Measurements from ENCODE around the gene NR6A1. TPM values are rescaled to one million over a fixed set of nuclear protein-coding genes. Genes with fewer than 3 reads are reported as not detected.

The NR6A1 gene
- polyA plus RNA-seq, 1 experiment: 0.25 TPM

DNA sequence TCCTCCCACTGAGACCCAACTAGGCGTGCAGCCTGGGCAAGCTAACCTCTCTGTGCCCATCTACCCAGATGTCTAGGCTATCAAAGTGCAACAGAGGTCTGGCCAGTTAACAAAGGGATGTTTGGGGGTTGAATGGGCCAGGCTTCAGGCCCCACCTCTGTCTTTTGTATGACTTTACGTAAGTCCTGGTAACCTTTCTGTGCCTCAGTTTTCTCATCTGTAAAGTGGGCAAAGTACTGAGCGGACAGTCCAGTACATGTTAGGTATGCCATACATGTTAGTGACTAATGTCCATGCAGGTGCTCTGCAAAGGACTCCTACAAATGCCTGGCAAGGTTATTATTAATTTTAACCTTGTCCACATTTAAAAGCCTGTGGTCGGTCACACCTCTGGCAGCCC is 277.9 kb downstream of the NR6A1 start:
- DNase-seq (ENCODE audit: low read depth): no peak
- ChIA-PET POLR2A (no interaction called here), CTCF (no interaction called here)
- TF ChIP-seq, protein P1, sequence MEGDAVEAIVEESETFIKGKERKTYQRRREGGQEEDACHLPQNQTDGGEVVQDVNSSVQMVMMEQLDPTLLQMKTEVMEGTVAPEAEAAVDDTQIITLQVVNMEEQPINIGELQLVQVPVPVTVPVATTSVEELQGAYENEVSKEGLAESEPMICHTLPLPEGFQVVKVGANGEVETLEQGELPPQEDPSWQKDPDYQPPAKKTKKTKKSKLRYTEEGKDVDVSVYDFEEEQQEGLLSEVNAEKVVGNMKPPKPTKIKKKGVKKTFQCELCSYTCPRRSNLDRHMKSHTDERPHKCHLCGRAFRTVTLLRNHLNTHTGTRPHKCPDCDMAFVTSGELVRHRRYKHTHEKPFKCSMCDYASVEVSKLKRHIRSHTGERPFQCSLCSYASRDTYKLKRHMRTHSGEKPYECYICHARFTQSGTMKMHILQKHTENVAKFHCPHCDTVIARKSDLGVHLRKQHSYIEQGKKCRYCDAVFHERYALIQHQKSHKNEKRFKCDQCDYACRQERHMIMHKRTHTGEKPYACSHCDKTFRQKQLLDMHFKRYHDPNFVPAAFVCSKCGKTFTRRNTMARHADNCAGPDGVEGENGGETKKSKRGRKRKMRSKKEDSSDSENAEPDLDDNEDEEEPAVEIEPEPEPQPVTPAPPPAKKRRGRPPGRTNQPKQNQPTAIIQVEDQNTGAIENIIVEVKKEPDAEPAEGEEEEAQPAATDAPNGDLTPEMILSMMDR (IDR thresholded peaks at IDR 0.05; ENCODE audit: insufficient read depth, low read depth, low read length): no peak
- peaks cover 24% of the 10 kb centered on the region for H3K27me3 ChIP-seq (ENCODE audit: control insufficient read depth, insufficient read depth, low read length)
- no peak overlapping the region for H3K4me3 ChIP-seq (ENCODE audit: low read depth, low read length)
- H3K36me3 ChIP-seq (ENCODE audit: control insufficient read depth, insufficient read depth, low read length): no peaks in the 10 kb centered on the region

DNA sequence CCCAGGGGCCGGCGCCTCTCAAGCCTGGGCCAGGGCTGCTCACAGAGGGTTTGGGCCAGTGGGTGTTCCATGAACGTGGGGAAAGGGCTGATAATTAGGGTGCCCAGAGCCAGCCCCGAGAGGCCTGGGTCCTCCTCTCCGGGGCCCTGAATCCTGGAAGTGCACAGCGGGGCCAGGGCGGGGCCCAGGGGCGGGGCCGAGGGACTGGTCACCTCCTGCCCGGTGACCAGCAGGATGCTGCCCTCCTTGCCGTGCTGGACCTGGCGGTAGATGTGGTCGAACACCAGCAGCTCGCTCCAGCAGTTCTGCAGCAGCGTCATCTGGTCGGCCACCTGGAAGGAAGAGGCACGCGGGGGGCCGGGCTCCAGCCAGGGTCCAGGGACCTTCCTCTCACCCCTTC is 278.3 kb downstream of the NR6A1 start:
- POLR2A ChIA-PET: no interaction called here
- DNase-seq (ENCODE audit: low read depth): no peak
- CTCF ChIA-PET: no interaction called here
- peaks cover 23% of the 10 kb centered on the region for H3K27me3 ChIP-seq (ENCODE audit: control insufficient read depth, insufficient read depth, low read length)
- no peaks in the 10 kb centered on the region for H3K36me3 ChIP-seq (ENCODE audit: control insufficient read depth, insufficient read depth, low read length)
- H3K4me3 ChIP-seq (ENCODE audit: low read depth, low read length): no peak overlapping the region
- TF ChIP-seq, protein P1 (IDR thresholded peaks at IDR 0.05; ENCODE audit: insufficient read depth, low read depth, low read length): no peak

- DNase-seq (ENCODE audit: low read depth): no peak
- peaks cover 35% of the 10 kb centered on the region for H3K27me3 ChIP-seq (ENCODE audit: control insufficient read depth, insufficient read depth, low read length)
- TF ChIP-seq, protein P1 (IDR thresholded peaks at IDR 0.05; ENCODE audit: insufficient read depth, low read depth, low read length): no peak
- H3K4me3 ChIP-seq (ENCODE audit: low read depth, low read length): no peak overlapping the region
- no peaks in the 10 kb centered on the region for H3K36me3 ChIP-seq (ENCODE audit: control insufficient read depth, insufficient read depth, low read length)
- CTCF ChIA-PET: no interaction called here
- POLR2A ChIA-PET: no interaction called here
These were observed 279.8 kb downstream of the NR6A1 start for GRCh38 chr9:124491049-124491975.

GRCh38 chr9:124490004-124490403 is 281.1 kb downstream of the NR6A1 start:
- Histone ChIP-seq H3K4me3 (ENCODE audit: low read depth, low read length) (no peak overlapping the region), H3K27me3 (ENCODE audit: control insufficient read depth, insufficient read depth, low read length) (peaks cover 37% of the 10 kb centered on the region), H3K36me3 (ENCODE audit: control insufficient read depth, insufficient read depth, low read length) (no peaks in the 10 kb centered on the region)
- CTCF ChIA-PET: interaction anchor here (0.6 to 1.2 kb wide), 2 partner anchors 11 to 14 kb away, joined by 3 to 5 read pairs; no protein-coding TSS in a partner anchor
- TF ChIP-seq, protein P1 (IDR thresholded peaks at IDR 0.05; ENCODE audit: insufficient read depth, low read depth, low read length): no peak
- no peak for DNase-seq (ENCODE audit: low read depth)
- POLR2A ChIA-PET: no interaction called here

DNA sequence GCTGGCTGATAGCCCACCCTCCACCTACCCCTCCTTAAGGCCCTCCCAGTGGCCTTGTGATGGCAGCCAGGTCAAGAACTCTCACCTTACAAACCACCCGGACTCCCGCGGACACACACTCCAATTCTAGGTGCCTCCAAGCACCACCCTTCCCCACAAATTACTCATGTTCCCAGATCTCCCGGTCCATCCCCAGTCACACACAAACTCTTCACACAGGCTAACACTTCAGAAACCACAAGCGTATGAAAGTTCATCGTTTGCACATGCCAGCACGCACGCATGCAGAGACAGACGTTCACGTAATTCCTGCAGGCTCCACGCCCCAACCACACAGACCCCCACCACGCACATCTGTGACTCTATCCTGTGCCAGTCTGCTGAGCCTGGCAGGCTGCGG is 281.9 kb downstream of the NR6A1 start:
- H3K4me3 ChIP-seq (ENCODE audit: low read depth, low read length): no peak overlapping the region
- peaks cover 37% of the 10 kb centered on the region for H3K27me3 ChIP-seq (ENCODE audit: control insufficient read depth, insufficient read depth, low read length)
- peak; percentile 33 for DNase-seq (ENCODE audit: low read depth)
- H3K36me3 ChIP-seq (ENCODE audit: control insufficient read depth, insufficient read depth, low read length): no peaks in the 10 kb centered on the region
- TF ChIP-seq, protein P1 (IDR thresholded peaks at IDR 0.05; ENCODE audit: insufficient read depth, low read depth, low read length): no peak
- ChIA-PET POLR2A (interaction anchor here (0.6 kb wide), 1 partner anchor 1917 kb away, joined by 6 read pairs; no protein-coding TSS in a partner anchor), CTCF (interaction anchor here (0.6 to 1.2 kb wide), 2 partner anchors 11 to 15 kb away, joined by 3 to 5 read pairs; no protein-coding TSS in a partner anchor)

Data from BJ (cell line).